AG04450 (cell line): ENCODE results near the gene AGTRAP. TPM values are rescaled to one million over a fixed set of nuclear protein-coding genes. Genes with fewer than 3 reads are reported as not detected.

Experiments
- CTCF ChIA-PET: fragments of 300-600, 350-600 bp; formaldehyde crosslinking; extraction: SDS; loops from one replicate; lab custom pipeline; 2022; ENCODE audit warnings: antibody characterized with exemption, inconsistent platforms; lab: Charles Lee
- POLR2A ChIA-PET: fragments of 350-600 bp; formaldehyde crosslinking; extraction: SDS; loops from one replicate; lab custom pipeline; 2021; ENCODE audit warnings: antibody characterized with exemption, inconsistent platforms; lab: Yijun Ruan, JAX
- DNase-seq: peaks from one replicate; pipeline ENCODE4 v3.0.0-alpha.2; 2011; ENCODE audit warnings: low read depth, low spot score
- H3K27ac ChIP-seq: one replicate; pipeline ENCODE4 v1.5.1; 2012; ENCODE audit warnings: low read depth, low read length, control low read depth
- H3K27me3 ChIP-seq: one replicate; pipeline ENCODE4 v1.6.0; 2012; ENCODE audit warnings: low read length; ENCODE audit not compliant: control insufficient read depth, insufficient read depth
- H3K4me3 ChIP-seq: 2 replicates; pipeline ENCODE4 v1.5.1; 2011; ENCODE audit warnings: mild to moderate bottlenecking, low read depth, low read length, control low read depth
- H3K9me3 ChIP-seq: 2 replicates; pipeline ENCODE4 v1.5.1; 2012; ENCODE audit warnings: low read length; ENCODE audit not compliant: control insufficient read depth, insufficient read depth
- polyA plus RNA-seq: library from polyadenylated mRNA; depleted of rRNA; stranded (reverse); fragments of >200 nt; gene quantifications from 2 replicates; pipeline ENCODE4 v1.2.3, GENCODE V29; 2011
- TF ChIP-seq, protein P1 (sequence below): IDR thresholded peaks from 2 replicates; pipeline ENCODE4 v1.5.1; 2011; ENCODE audit warnings: low read depth, low read length, control low read depth, inconsistent platforms

The AGTRAP gene
- polyA plus RNA-seq, 1 experiment: 26.8 TPM

DNA sequence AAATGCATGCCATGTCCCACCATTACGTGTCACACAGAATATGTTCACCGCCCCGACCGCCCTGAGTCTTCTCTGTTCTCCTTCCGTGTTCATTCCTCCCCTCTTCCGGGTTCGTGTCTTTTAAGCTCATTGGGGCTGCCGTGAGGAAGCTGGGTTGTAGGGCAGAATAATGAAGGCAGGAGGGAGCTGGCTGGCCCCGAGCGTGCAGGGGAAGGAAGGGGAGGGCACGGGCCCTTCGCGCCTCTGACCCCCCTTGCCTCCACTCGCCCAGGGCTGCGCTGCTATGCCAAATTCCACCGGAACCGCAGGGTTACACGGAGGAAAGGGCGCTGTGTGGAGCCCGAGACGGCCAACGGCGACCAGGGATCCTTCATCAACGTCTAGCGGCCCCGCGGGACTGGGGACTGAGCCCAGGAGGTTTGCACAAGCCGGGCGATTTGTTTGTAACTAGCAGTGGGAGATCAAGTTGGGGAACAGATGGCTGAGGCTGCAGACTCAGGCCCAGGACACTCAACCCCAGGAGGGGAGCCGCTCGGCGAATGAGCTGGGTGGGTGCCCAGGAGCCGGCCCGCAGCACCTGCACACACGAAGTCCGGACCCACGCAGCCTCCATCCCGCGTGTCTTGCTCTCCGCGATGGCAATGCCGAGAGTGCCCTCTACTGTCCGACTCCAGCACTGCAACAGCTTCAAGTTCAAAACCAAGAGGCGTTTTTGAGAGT is 16.5 kb upstream of the AGTRAP start:
- CTCF ChIA-PET: interaction anchor here (0.7 to 3.5 kb wide), 21 partner anchors 9 to 682 kb away, joined by 3 to 31 read pairs (median 5); partner anchors contain the start of genes AGTRAP and FBXO6
- POLR2A ChIA-PET: interaction anchor here (0.8 to 1.1 kb wide), 3 partner anchors 16 to 56 kb away, joined by 3 to 4 read pairs (median 3); partner anchors contain the start of genes AGTRAP and FBXO6
- peak overlapping the region; percentile 41; the same call in 1 of the 2 replicates for H3K4me3 ChIP-seq

DNA sequence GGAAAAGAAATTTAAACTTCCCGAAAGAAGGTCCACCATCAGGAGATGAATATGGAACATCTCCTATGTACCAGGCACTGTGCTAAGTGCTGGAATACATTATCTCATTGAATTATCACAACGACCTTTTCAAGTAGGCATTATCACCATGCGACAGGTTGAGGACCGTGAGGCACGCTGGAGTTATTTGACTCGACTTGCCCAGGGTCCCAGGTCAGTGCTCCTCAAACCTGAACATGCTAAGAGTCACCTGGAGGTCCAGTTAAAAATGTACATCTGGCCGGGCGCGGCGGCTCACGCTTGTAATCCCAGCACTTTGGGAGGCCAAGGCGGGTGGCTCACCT is 15.9 kb upstream of the AGTRAP start:
- H3K9me3 ChIP-seq: no peaks in the 10 kb centered on the region
- CTCF ChIA-PET: interaction anchor here (0.7 to 3.5 kb wide), 22 partner anchors 9 to 682 kb away, joined by 3 to 31 read pairs (median 6); partner anchors contain the start of genes AGTRAP and FBXO6
- no peak overlapping the region for H3K27ac ChIP-seq
- peaks cover 24% of the 10 kb centered on the region for H3K27me3 ChIP-seq
- DNase-seq: no peak
- TF ChIP-seq, protein P1, sequence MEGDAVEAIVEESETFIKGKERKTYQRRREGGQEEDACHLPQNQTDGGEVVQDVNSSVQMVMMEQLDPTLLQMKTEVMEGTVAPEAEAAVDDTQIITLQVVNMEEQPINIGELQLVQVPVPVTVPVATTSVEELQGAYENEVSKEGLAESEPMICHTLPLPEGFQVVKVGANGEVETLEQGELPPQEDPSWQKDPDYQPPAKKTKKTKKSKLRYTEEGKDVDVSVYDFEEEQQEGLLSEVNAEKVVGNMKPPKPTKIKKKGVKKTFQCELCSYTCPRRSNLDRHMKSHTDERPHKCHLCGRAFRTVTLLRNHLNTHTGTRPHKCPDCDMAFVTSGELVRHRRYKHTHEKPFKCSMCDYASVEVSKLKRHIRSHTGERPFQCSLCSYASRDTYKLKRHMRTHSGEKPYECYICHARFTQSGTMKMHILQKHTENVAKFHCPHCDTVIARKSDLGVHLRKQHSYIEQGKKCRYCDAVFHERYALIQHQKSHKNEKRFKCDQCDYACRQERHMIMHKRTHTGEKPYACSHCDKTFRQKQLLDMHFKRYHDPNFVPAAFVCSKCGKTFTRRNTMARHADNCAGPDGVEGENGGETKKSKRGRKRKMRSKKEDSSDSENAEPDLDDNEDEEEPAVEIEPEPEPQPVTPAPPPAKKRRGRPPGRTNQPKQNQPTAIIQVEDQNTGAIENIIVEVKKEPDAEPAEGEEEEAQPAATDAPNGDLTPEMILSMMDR: no peak
- no peak overlapping the region for H3K4me3 ChIP-seq
- POLR2A ChIA-PET: interaction anchor here (0.8 to 1.1 kb wide), 3 partner anchors 16 to 56 kb away, joined by 3 to 4 read pairs (median 3); partner anchors contain the start of genes AGTRAP and FBXO6

More for the DNA sequence above, 16.5 kb upstream of the AGTRAP start:
- Histone ChIP-seq H3K9me3 (no peaks in the 10 kb centered on the region), H3K27me3 (peaks cover 20% of the 10 kb centered on the region), H3K27ac (no peak overlapping the region)
- TF ChIP-seq, protein P1: peak; percentile 99
- DNase-seq: no peak

DNA sequence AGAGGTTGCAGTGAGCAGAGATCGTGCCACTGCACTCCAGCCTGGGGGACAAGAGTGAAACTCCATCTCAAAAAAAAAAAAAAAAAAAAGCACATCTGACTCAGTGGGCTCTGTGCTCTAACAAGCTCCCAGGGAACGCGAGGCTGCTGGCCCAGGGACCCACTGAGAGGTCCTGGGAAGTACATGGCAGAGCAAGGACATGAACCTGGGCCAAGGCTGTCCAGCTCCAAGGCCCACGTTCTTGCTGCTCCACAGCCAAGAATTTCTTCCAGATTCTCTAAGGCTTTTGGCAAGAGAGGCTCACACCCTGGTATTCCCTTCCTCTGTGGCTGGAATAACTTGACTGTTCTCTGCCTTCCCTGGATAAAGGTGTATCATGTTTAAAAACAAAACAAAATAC is 15.4 kb upstream of the AGTRAP start:
- DNase-seq: no peak
- peaks cover 23% of the 10 kb centered on the region for H3K27me3 ChIP-seq
- H3K4me3 ChIP-seq: no peak overlapping the region
- ChIA-PET POLR2A (interaction anchor here (0.7 kb wide), 1 partner anchor 28 kb away, joined by 4 read pairs; no protein-coding TSS in a partner anchor), CTCF (interaction anchor here (0.8 to 3.5 kb wide), 13 partner anchors 10 to 683 kb away, joined by 3 to 31 read pairs (median 9); partner anchors contain the start of genes AGTRAP and FBXO6)
- H3K27ac ChIP-seq: no peak overlapping the region
- H3K9me3 ChIP-seq: no peaks in the 10 kb centered on the region
- TF ChIP-seq, protein P1: no peak

DNA sequence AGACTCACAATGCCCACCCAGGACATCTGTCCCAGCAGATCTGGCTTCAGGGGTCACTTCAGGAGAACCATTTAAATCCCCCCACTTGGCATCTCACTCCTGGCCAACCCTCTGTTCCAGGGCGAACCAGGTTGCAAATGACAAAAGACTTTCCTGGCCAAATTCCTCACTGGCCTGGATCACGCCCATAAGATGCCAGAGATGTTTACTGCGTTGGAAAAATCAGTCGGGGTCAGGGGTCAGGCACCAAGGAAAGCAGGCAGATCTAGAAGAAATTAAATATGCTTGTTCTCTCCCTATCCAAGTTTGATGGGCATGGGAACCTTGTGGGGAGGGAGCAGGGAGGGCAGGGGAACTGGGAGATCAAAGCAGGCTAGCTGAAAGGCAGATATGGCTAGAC is 14.6 kb upstream of the AGTRAP start:
- no peak for DNase-seq

More for the DNA sequence above, 14.6 kb upstream of the AGTRAP start:
- H3K9me3 ChIP-seq: no peaks in the 10 kb centered on the region
- ChIA-PET CTCF (interaction anchor here (0.5 to 3.5 kb wide), 7 partner anchors 11 to 684 kb away, joined by 5 to 31 read pairs (median 12); partner anchors contain the start of gene FBXO6), POLR2A (no interaction called here)
- peaks cover 23% of the 10 kb centered on the region for H3K27me3 ChIP-seq
- no peak overlapping the region for H3K27ac ChIP-seq
- TF ChIP-seq, protein P1: no peak
- no peak overlapping the region for H3K4me3 ChIP-seq
